H1 (cell line): Measurements from ENCODE around the gene FMN2. TPM values are rescaled to one million over a fixed set of nuclear protein-coding genes. Genes with fewer than 3 reads are reported as not detected.

Experiments
- CTCF ChIA-PET: fragments of 300-600 bp; sonication (Branson Sonifier 250); formaldehyde crosslinking; loops from one replicate; lab custom pipeline; 2021; ENCODE audit not compliant: partially characterized antibody; lab: Charles Lee
- POLR2A ChIA-PET: fragments of 300-600 bp; sonication (Branson Sonifier 250); formaldehyde crosslinking; loops from one replicate; lab custom pipeline; 2021; ENCODE audit warnings: inconsistent platforms; ENCODE audit not compliant: partially characterized antibody; lab: Charles Lee
- DNase-seq, 2 experiments: peaks; one replicate each; pipeline versions ENCODE4 v3.0.0 to v3.0.0-alpha.2; 2010 to 2022; ENCODE audit warnings: low spot score in 2 of 2, low read depth in 1 of 2, mixed read lengths in 1 of 2
- FAIRE-seq: peaks from 2 replicates; lab custom pipeline; 2011; peaks lifted over from hg19 to GRCh38; lab: Jason Lieb, UNC
- H2AFZ ChIP-seq: 2 replicates; pipeline ENCODE4 v1.8.1; 2012; ENCODE audit warnings: low read length, inconsistent platforms
- H2AK5ac ChIP-seq: 2 replicates; pipeline ENCODE4 v1.6.1; 2013; ENCODE audit warnings: low read depth, low read length
- H2BK120ac ChIP-seq: replicated peaks from 2 replicates; pipeline ENCODE3; 2013; ENCODE audit warnings: low read depth, low read length, inconsistent platforms
- H2BK12ac ChIP-seq: 2 replicates; pipeline ENCODE4 v1.6.1; 2013; ENCODE audit warnings: low read depth, low read length
- H2BK15ac ChIP-seq: 2 replicates; pipeline ENCODE4 v1.6.1; 2013; ENCODE audit warnings: low read length
- H2BK20ac ChIP-seq: 2 replicates; pipeline ENCODE4 v1.6.1; 2013; ENCODE audit warnings: low read length
- H2BK5ac ChIP-seq: 2 replicates; pipeline ENCODE4 v1.6.1; 2013; ENCODE audit warnings: low read depth, low read length
- H3K14ac ChIP-seq: 2 replicates; pipeline ENCODE4 v1.6.1; 2013; ENCODE audit warnings: inconsistent platforms; ENCODE audit not compliant: insufficient read length
- H3K18ac ChIP-seq: 2 replicates; pipeline ENCODE4 v1.6.1; 2013; ENCODE audit warnings: low read length; ENCODE audit errors: extremely low read depth
- H3K23ac ChIP-seq: 2 replicates; pipeline ENCODE4 v1.6.1; 2013; ENCODE audit warnings: inconsistent platforms; ENCODE audit not compliant: insufficient read length
- H3K23me2 ChIP-seq: 2 replicates; pipeline ENCODE4 v1.6.1; 2013; ENCODE audit warnings: low read depth, low read length
- H3K27ac ChIP-seq: 2 replicates; pipeline ENCODE4 v1.6.1; 2011; ENCODE audit warnings: low read depth, low read length, inconsistent platforms
- H3K27me3 ChIP-seq, 4 experiments: replicated peaks in 1 of 4; 1 replicate in 1 of 4; 2 replicates in 3 of 4; pipeline versions ENCODE4 v1.6.1 to v1.8.1; 2011 to 2013; ENCODE audit warnings: low read length in 3 of 4, mild to moderate bottlenecking in 3 of 4, inconsistent platforms in 2 of 4, mixed read lengths in 2 of 4, moderate library complexity in 1 of 4; ENCODE audit not compliant: control insufficient read depth in 3 of 4, insufficient read depth in 3 of 4; ENCODE audit errors: extremely low read depth in 1 of 4
- H3K36me3 ChIP-seq, 4 experiments: 2 replicates each; pipeline versions ENCODE4 v1.6.1 to v1.8.1; 2011 to 2013; ENCODE audit warnings: mild to moderate bottlenecking in 4 of 4, low read length in 3 of 4, moderate library complexity in 2 of 4, control low read depth in 1 of 4, inconsistent platforms in 1 of 4; ENCODE audit not compliant: insufficient read depth in 4 of 4, control insufficient read depth in 2 of 4
- H3K4ac ChIP-seq: replicated peaks from 2 replicates; pipeline ENCODE3; 2013; ENCODE audit warnings: low read length, low read depth, mixed read lengths, inconsistent platforms; ENCODE audit not compliant: insufficient read length
- H3K4me1 ChIP-seq, 4 experiments: replicated peaks in 1 of 4; 1 replicate in 1 of 4; 2 replicates in 3 of 4; pipeline versions ENCODE4 v1.6.1 to v1.8.1; 2011 to 2013; ENCODE audit warnings: low read length in 3 of 4, inconsistent platforms in 2 of 4, mixed read lengths in 1 of 4; ENCODE audit not compliant: insufficient read depth in 4 of 4, control insufficient read depth in 3 of 4
- H3K4me2 ChIP-seq, 2 experiments: 2 replicates each; pipeline versions ENCODE4 v1.6.1 to v1.8.1; 2011 to 2013; ENCODE audit warnings: low read depth in 2 of 2, low read length in 2 of 2, control low read depth in 1 of 2, inconsistent platforms in 1 of 2, mild to moderate bottlenecking in 1 of 2; ENCODE audit not compliant: insufficient read depth in 1 of 2
- H3K4me3 ChIP-seq, 4 experiments: fragments of 200-600, 300-600 bp in 1 of 4; sonication (generic), shearing (Covaris generic), sonication (Bioruptor Twin) in 1 of 4; 2 replicates each; pipeline versions ENCODE4 v1.5.1 to v1.8.1; 2011 to 2016; ENCODE audit warnings: low read length in 4 of 4, low read depth in 3 of 4, control low read depth in 2 of 4, inconsistent platforms in 2 of 4, mild to moderate bottlenecking in 2 of 4, mixed read lengths in 1 of 4, moderate library complexity in 1 of 4; ENCODE audit not compliant: insufficient read depth in 2 of 4; ENCODE audit errors: extremely low read depth in 1 of 4
- H3K56ac ChIP-seq: replicated peaks from 2 replicates; pipeline ENCODE3; 2013; ENCODE audit warnings: low read depth, mild to moderate bottlenecking, mixed read lengths, low read length, inconsistent platforms; ENCODE audit not compliant: insufficient read length
- H3K79me1 ChIP-seq: 2 replicates; pipeline ENCODE4 v1.6.1; 2013; ENCODE audit warnings: low read depth, low read length, control low read depth
- H3K79me2 ChIP-seq, 2 experiments: 2 replicates each; pipeline versions ENCODE4 v1.6.1 to v1.8.1; 2012 to 2013; ENCODE audit warnings: low read length in 2 of 2, mild to moderate bottlenecking in 2 of 2, inconsistent platforms in 1 of 2; ENCODE audit not compliant: insufficient read depth in 2 of 2, control insufficient read depth in 1 of 2
- H3K9ac ChIP-seq, 4 experiments: replicated peaks in 1 of 4; 1 replicate in 1 of 4; 2 replicates in 3 of 4; pipeline versions ENCODE4 v1.6.1 to v1.8.1; 2011 to 2013; ENCODE audit warnings: low read depth in 3 of 4, low read length in 3 of 4, control low read depth in 2 of 4, mild to moderate bottlenecking in 2 of 4, moderate library complexity in 2 of 4, inconsistent platforms in 1 of 4; ENCODE audit errors: extremely low read depth in 1 of 4
- H3K9me3 ChIP-seq, 2 experiments: 2 replicates each; pipeline versions ENCODE4 v1.6.1 to v1.8.1; 2012 to 2013; ENCODE audit warnings: mild to moderate bottlenecking in 2 of 2, moderate library complexity in 2 of 2, control low read depth in 1 of 2, inconsistent platforms in 1 of 2, low read depth in 1 of 2, low read length in 1 of 2, mixed read lengths in 1 of 2; ENCODE audit not compliant: insufficient read depth in 2 of 2
- H4K20me1 ChIP-seq, 2 experiments: replicated peaks in 1 of 2; 2 replicates each; pipeline versions ENCODE3 to v1.8.1; 2011 to 2013; ENCODE audit warnings: inconsistent platforms in 2 of 2, low read length in 2 of 2, mild to moderate bottlenecking in 1 of 2; ENCODE audit not compliant: insufficient read depth in 2 of 2, control insufficient read depth in 1 of 2
- H4K5ac ChIP-seq: 2 replicates; pipeline ENCODE4 v1.6.1; 2013; ENCODE audit warnings: low read length, low read depth, mixed read lengths, inconsistent platforms; ENCODE audit not compliant: insufficient read length
- H4K8ac ChIP-seq: 2 replicates; pipeline ENCODE4 v1.8.0; 2013; ENCODE audit warnings: mild to moderate bottlenecking, moderate library complexity, low read length, inconsistent platforms; ENCODE audit not compliant: insufficient read depth; ENCODE audit errors: extremely low read depth
- H4K91ac ChIP-seq: replicated peaks from 2 replicates; pipeline ENCODE3; 2013; ENCODE audit warnings: low read length, mixed read lengths, inconsistent platforms; ENCODE audit not compliant: insufficient read length
- CEBPB ChIP-seq: IDR thresholded peaks from 2 replicates; pipeline ENCODE4 v1.6.1; 2012; ENCODE audit warnings: low read depth, low read length
- CHD1 ChIP-seq: IDR thresholded peaks from 2 replicates; pipeline ENCODE4 v1.6.1; 2012; ENCODE audit warnings: low read depth, low read length, improper control_type of control experiment
- GTF2F1 ChIP-seq: IDR thresholded peaks from 2 replicates; pipeline ENCODE4 v1.6.1; 2012; ENCODE audit warnings: low read depth, low read length, improper control_type of control experiment, borderline replicate concordance
- HDAC6 ChIP-seq: IDR thresholded peaks from one replicate; pipeline ENCODE4 v1.7.1; 2012; ENCODE audit warnings: low read depth, mild to moderate bottlenecking, inconsistent platforms, low read length, moderate library complexity
- JUN ChIP-seq: IDR thresholded peaks from 2 replicates; pipeline ENCODE4 v1.6.1; 2011; ENCODE audit warnings: low read depth, mild to moderate bottlenecking, improper control_type of control experiment, low read length
- PHF8 ChIP-seq: fragments of 200-600 bp; sonication (generic); conservative IDR thresholded peaks from 2 replicates; pipeline ENCODE4 v1.7.1; 2012; ENCODE audit warnings: low read depth, mild to moderate bottlenecking, inconsistent platforms, low read length, moderate library complexity
- POLR2A ChIP-seq, 2 experiments: IDR thresholded peaks; 1 replicate in 1 of 2; 2 replicates in 1 of 2; pipeline ENCODE4 v1.6.1; 2011; ENCODE audit warnings: low read depth in 2 of 2, low read length in 2 of 2, mild to moderate bottlenecking in 2 of 2; ENCODE audit errors: control extremely low read depth in 1 of 2
- RNF2 ChIP-seq: fragments of 200-900, 300-1000 bp; sonication (generic); IDR thresholded peaks from 2 replicates; pipeline ENCODE4 v1.7.1; 2016; ENCODE audit warnings: borderline replicate concordance, low read depth, mild to moderate bottlenecking, antibody characterized with exemption, low read length; ENCODE audit not compliant: poor library complexity, severe bottlenecking; ENCODE audit errors: missing control alignments
- SAP30 ChIP-seq: fragments of 300-600 bp; sonication (generic); IDR thresholded peaks from 2 replicates; pipeline ENCODE4 v1.7.1; 2012; ENCODE audit warnings: low read length, moderate library complexity, mild to moderate bottlenecking, inconsistent platforms; ENCODE audit not compliant: insufficient read depth, insufficient replicate concordance
- SIN3A ChIP-seq, 2 experiments: IDR thresholded peaks in 1 of 2; conservative IDR thresholded peaks in 1 of 2; 2 replicates each; pipeline ENCODE4 v1.6.1; 2011 to 2012; ENCODE audit warnings: low read length in 2 of 2, improper control_type of control experiment in 1 of 2, low read depth in 1 of 2, mild to moderate bottlenecking in 1 of 2
- SP1 ChIP-seq: IDR thresholded peaks from 2 replicates; pipeline ENCODE4 v1.6.1; 2011; ENCODE audit warnings: low read depth, low read length
- TAF1 ChIP-seq: IDR thresholded peaks from 2 replicates; pipeline ENCODE4 v1.6.1; 2011; ENCODE audit warnings: mild to moderate bottlenecking, low read depth, low read length
- USF2 ChIP-seq: IDR thresholded peaks from 2 replicates; pipeline ENCODE4 v1.6.1; 2011; ENCODE audit warnings: low read length, improper control_type of control experiment
- WGBS, 2 experiments: shearing (Covaris generic) in 1 of 2; methylation state at CpG; one replicate each; pipeline versions ENCODE4 v1.1.6 to v1.1.7; 2013 to 2015; ENCODE audit warnings: low lambda C conversion rate in 2 of 2, mixed read lengths in 2 of 2, inconsistent platforms in 1 of 2, low coverage in 1 of 2, missing lambda C conversion rate in 1 of 2; ENCODE audit not compliant: insufficient replicate concordance in 2 of 2, insufficient coverage in 1 of 2, insufficient read length in 1 of 2; ENCODE audit errors: extremely low coverage in 1 of 2, missing lambda C conversion rate in 1 of 2; 5-methylcytosine and 5-hydroxymethylcytosine counted together
- polyA plus RNA-seq, 7 experiments: library from polyadenylated mRNA; depleted of rRNA in 3 of 7; stranded (reverse) in 5 of 7; unstranded in 2 of 7; fragments of >200 nt in 5 of 7; fragments of 200-250 nt in 2 of 7; gene quantifications; 1 replicate in 5 of 7; 2 replicates in 1 of 7; 4 replicates in 1 of 7; pipeline versions ENCODE4 v1.2.1 to v1.2.3, GENCODE V29; 2011 to 2013; ENCODE audit warnings: missing spikeins in 2 of 7, mixed read lengths in 2 of 7
- total RNA-seq: library from RNA; stranded (reverse); fragmentation: NEBNext Ultra II Directional; extraction: Animal tissue kit (Norgen Biotek cat#: 25700); gene quantifications from 2 replicates; pipeline ENCODE4 v1.2.1, GENCODE V29; 2021

The FMN2 gene
- total and polyA plus RNA-seq, 2 of the 8 experiments (the other 6 are each of a cell fraction or from before 2014, with no cell fraction given) = 0.83 to 2.0 TPM

- Histone ChIP-seq H4K20me1 (no peaks in the 10 kb centered on the region), H2BK12ac (no peak overlapping the region), H3K56ac (no peak overlapping the region), H2BK20ac (no peak overlapping the region), H3K4me2 (no peak overlapping the region), H3K27me3 (peaks cover 0 to 9% (median 8%) of the 10 kb centered on the region in 4 experiments; a peak in 4 of 7 replicates), H3K4me3 (no peak overlapping the region), H3K23ac (no peak overlapping the region), H3K36me3 (no peaks in the 10 kb centered on the region), H2BK5ac (no peak overlapping the region), H3K18ac (no peak overlapping the region), H4K8ac (no peak overlapping the region), H3K14ac (no peak overlapping the region), H3K23me2 (peaks cover 2% of the 10 kb centered on the region; the same call in 1 of the 2 replicates), H3K4ac (no peak overlapping the region), H3K4me1 (no peaks in the 10 kb centered on the region; a peak in 1 of 7 replicates), H4K91ac (no peak overlapping the region), H4K5ac (no peak overlapping the region), H3K79me2 (no peaks in the 10 kb centered on the region), H3K9me3 (no peaks in the 10 kb centered on the region), H2AFZ (no peak overlapping the region), H2AK5ac (0 out of 2 replicates have a peak overlapping the region, but pooled peaks have one; percentile 82), H3K27ac (no peak overlapping the region), H2BK15ac (no peak overlapping the region), H2BK120ac (no peak overlapping the region), H3K79me1 (no peaks in the 10 kb centered on the region), H3K9ac (no peak overlapping the region)
- ChIA-PET POLR2A (no interaction called here), CTCF (interaction anchor here (0.6 to 0.7 kb wide), 2 partner anchors 41 to 335 kb away, joined by 3 read pairs; no protein-coding TSS in a partner anchor)
- DNase-seq (no peak), FAIRE-seq (no peak)
- WGBS, 2 experiments = 97% methylated on average over 7 of the region's 7 CpGs; no CpG with 5 or more reads in 1 of the 2 experiments
- TF ChIP-seq GTF2F1 = no peak
- no peak for TF ChIP-seq PHF8
- no peak for TF ChIP-seq SAP30
- no peak for TF ChIP-seq POLR2A (IDR thresholded peaks at IDR 0.05; ENCODE audit: control extremely low read depth in 1 of 2, low read depth in 2 of 2, low read length in 2 of 2)
- TF ChIP-seq RNF2 = no peak
- TF ChIP-seq USF2 = no peak
- TF ChIP-seq CEBPB = no peak
- no peak for TF ChIP-seq JUN
- TF ChIP-seq TAF1 = no peak
- no peak for TF ChIP-seq SP1
- no peak for TF ChIP-seq SIN3A (conservative IDR thresholded peaks at IDR 0.05 in 1 of 2, IDR thresholded peaks at IDR 0.05 in 1 of 2; ENCODE audit: low read depth in 1 of 2, low read length in 2 of 2)
- TF ChIP-seq HDAC6 = no peak
- TF ChIP-seq CHD1 = no peak
Measured at GRCh38 chr1:240496356-240496755, 404.7 kb downstream of the FMN2 start.
